Measurements from ENCODE around the gene CIAO1.

CIAO1 gene

DNA sequence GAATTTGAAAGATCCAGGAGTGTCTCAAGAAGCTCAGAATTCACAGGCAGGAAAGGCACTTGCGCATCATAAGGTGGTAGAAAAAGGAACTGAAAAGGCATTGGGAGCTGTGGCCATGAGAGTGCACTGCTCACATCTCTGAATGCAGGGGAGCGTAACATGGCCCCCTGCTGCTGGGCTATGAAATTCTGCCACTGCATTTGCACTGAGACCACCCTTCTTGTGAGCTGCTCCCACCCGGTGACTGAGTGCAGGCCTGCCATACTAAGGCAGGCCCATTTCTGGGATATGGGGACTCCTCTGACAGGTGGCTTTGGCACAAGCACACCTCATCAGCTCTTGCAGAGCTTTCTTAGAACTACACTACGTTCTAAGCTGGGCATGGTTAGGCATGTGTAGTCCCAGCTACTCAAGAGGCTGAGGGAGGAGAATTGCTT, 32.1 kb upstream of the CIAO1 start:
- no peak overlapping the region for H3K4me3 ChIP-seq (replicated peaks in 1 of 2; ENCODE audit: low read depth in 2 of 2, low read length in 2 of 2)
- no peak for DNase-seq (ENCODE audit: low read depth in 2 of 2)
- TF ChIP-seq, protein P1, sequence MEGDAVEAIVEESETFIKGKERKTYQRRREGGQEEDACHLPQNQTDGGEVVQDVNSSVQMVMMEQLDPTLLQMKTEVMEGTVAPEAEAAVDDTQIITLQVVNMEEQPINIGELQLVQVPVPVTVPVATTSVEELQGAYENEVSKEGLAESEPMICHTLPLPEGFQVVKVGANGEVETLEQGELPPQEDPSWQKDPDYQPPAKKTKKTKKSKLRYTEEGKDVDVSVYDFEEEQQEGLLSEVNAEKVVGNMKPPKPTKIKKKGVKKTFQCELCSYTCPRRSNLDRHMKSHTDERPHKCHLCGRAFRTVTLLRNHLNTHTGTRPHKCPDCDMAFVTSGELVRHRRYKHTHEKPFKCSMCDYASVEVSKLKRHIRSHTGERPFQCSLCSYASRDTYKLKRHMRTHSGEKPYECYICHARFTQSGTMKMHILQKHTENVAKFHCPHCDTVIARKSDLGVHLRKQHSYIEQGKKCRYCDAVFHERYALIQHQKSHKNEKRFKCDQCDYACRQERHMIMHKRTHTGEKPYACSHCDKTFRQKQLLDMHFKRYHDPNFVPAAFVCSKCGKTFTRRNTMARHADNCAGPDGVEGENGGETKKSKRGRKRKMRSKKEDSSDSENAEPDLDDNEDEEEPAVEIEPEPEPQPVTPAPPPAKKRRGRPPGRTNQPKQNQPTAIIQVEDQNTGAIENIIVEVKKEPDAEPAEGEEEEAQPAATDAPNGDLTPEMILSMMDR (IDR thresholded peaks at IDR 0.05; ENCODE audit: low read depth, low read length): no peak

DNA sequence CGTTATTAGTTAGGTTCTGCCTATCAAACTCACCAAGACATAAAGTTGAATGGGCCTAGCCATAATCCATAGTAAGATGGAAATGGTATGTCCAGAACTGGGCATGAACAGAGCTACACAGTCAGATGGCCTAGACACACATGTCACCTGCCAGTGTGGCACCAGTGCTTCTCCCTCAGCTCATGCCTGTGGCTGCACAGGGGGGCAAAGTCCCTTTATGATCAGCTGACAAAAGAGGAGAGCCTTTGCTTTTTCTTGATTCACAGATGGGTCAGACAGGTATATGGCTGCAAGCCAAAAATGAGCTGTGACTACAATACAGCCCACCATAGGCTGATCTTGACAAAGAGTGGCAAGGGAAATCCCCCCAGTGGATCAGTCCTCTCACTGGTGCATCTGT, 29.1 kb upstream of the CIAO1 start:
- TF ChIP-seq, protein P1 (IDR thresholded peaks at IDR 0.05; ENCODE audit: low read depth, low read length): no peak
- no peak overlapping the region for H3K4me3 ChIP-seq (replicated peaks in 1 of 2; ENCODE audit: low read depth in 2 of 2, low read length in 2 of 2)
- DNase-seq (ENCODE audit: low read depth in 2 of 2): no peak

- TF ChIP-seq, protein P1 (IDR thresholded peaks at IDR 0.05; ENCODE audit: low read depth, low read length): no peak
- DNase-seq (ENCODE audit: low read depth in 2 of 2): no peak
Measured at GRCh38 chr2:96238266-96238665, 27.8 kb upstream of the CIAO1 start.

GRCh38 chr2:96239091-96239490, 26.9 kb upstream of the CIAO1 start:
- H3K4me3 ChIP-seq (replicated peaks in 1 of 2; ENCODE audit: low read depth in 2 of 2, low read length in 2 of 2): no peak overlapping the region
- DNase-seq (ENCODE audit: low read depth in 2 of 2): no peak
- TF ChIP-seq, protein P1 (IDR thresholded peaks at IDR 0.05; ENCODE audit: low read depth, low read length): no peak

More at GRCh38 chr2:96238266-96238665, 27.8 kb upstream of the CIAO1 start:
- H3K4me3 ChIP-seq (replicated peaks in 1 of 2; ENCODE audit: low read depth in 2 of 2, low read length in 2 of 2): no peak overlapping the region

DNA sequence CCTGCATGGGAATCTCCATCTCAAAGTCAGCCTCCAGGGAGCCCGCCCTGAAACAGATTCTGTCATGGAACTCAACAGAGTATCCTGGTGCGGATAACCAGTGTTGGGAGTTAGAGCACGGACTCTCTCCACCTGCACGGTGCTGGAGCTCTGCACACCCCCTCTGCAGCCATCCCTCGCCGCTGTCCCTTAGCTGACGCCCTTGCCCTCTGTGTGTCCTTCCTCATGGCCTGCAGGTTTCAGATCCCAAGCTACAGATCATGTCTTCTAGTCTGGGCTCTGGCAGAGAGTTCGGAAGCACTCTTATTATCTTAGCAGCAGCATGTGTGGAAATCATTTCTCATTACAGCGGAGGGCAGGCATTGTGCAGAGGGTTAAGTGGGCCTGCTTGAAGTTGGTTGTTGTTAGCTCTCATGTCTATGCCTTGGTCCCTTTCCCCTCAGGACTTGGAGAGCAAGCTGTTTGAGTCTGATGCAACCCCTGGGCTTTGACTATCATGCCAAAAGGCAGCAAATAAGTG, 26.2 kb upstream of the CIAO1 start:
- no peak for DNase-seq (ENCODE audit: low read depth in 2 of 2)

DNA sequence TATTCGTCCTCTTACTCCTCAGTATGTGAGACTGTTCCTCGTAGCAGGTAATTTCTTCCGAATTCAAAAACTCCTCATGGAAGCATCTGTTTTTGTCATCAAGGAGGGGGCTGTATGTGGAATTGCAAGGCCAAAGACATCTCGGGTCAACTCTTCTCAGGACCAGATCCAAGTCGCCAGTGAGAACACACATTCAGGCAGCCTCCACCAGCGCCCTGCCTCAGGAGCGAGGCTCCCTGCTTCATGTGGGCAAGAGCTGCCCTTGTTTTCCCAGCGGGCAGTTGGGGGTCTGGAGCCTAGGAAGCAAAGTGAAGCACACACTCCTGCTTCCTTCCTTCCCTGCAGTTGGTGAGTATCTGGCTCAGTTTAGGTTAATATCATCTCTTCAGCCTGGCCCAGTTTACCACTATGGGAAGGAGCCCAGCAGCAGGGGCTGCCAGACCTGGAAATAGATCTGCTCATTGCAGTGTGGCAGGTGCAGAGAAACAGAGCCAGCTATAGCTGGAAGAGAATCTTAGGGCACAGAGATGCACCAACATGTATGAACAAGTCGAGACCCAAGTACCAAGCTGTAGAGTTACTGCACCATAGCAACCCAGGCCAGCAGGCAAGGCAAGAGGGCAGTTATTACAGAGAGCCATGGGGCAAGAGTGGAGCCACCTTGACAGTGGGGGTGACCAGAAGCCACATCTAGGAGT, 25.5 kb upstream of the CIAO1 start:
- H3K4me3 ChIP-seq (replicated peaks in 1 of 2; ENCODE audit: low read depth in 2 of 2, low read length in 2 of 2): no peak overlapping the region
- TF ChIP-seq, protein P1 (IDR thresholded peaks at IDR 0.05; ENCODE audit: low read depth, low read length): no peak
- DNase-seq (ENCODE audit: low read depth in 2 of 2): no peak

More for the DNA sequence above, 26.2 kb upstream of the CIAO1 start:
- H3K4me3 ChIP-seq (replicated peaks in 1 of 2; ENCODE audit: low read depth in 2 of 2, low read length in 2 of 2): no peak overlapping the region
- TF ChIP-seq, protein P1 (IDR thresholded peaks at IDR 0.05; ENCODE audit: low read depth, low read length): no peak

Data from cardiac fibroblast (primary cell).